ENCODE results near the gene CD38.

CD38 gene

GRCh38 chr4:15765391-15765790 lies 12.7 kb upstream of the CD38 start:
- no peak overlapping the region for H3K4me3 ChIP-seq (ENCODE audit: low read length)
- TF ChIP-seq CTCF (conservative IDR thresholded peaks at IDR 0.05; ENCODE audit: low read length): no peak
- no peak for DNase-seq (ENCODE audit: low read depth)

- DNase-seq (ENCODE audit: low read depth): no peak
- H3K4me3 ChIP-seq (ENCODE audit: low read length): no peak overlapping the region
- no peak for TF ChIP-seq CTCF (conservative IDR thresholded peaks at IDR 0.05; ENCODE audit: low read length)
These were observed 12.0 kb upstream of the CD38 start for GRCh38 chr4:15765910-15766697.

- DNase-seq (ENCODE audit: low read depth): no peak
- TF ChIP-seq CTCF (conservative IDR thresholded peaks at IDR 0.05; ENCODE audit: low read length): no peak
- no peak overlapping the region for H3K4me3 ChIP-seq (ENCODE audit: low read length)
These were observed 11.3 kb upstream of the CD38 start for GRCh38 chr4:15766821-15767220.

- no peak for DNase-seq (ENCODE audit: low read depth)
- H3K4me3 ChIP-seq (ENCODE audit: low read length): no peak overlapping the region
- no peak for TF ChIP-seq CTCF (conservative IDR thresholded peaks at IDR 0.05; ENCODE audit: low read length)
These were observed 8.9 kb upstream of the CD38 start for GRCh38 chr4:15769202-15769601.

GRCh38 chr4:15771216-15772058 lies 6.7 kb upstream of the CD38 start:
- TF ChIP-seq CTCF (conservative IDR thresholded peaks at IDR 0.05; ENCODE audit: low read length): no peak
- no peak overlapping the region for H3K4me3 ChIP-seq (ENCODE audit: low read length)
- DNase-seq (ENCODE audit: low read depth): no peak

- DNase-seq (ENCODE audit: low read depth): peak; percentile 13
- H3K4me3 ChIP-seq (ENCODE audit: low read length): no peak overlapping the region
- no peak for TF ChIP-seq CTCF (conservative IDR thresholded peaks at IDR 0.05; ENCODE audit: low read length)
These were observed 4.1 kb upstream of the CD38 start for GRCh38 chr4:15774020-15774420.

Data from AG10803 (cell line).